Activated CD4-positive, alpha-beta T cell treated with anti-CD3 and anti-CD28 coated beads for 4 hours (primary cell): Measurements from ENCODE around the gene ENPP7.

Source experiments
- DNase-seq, 2 donors: peaks; one replicate each; pipeline ENCODE4 v3.0.0-alpha.2; 2020

The ENPP7 gene

DNA sequence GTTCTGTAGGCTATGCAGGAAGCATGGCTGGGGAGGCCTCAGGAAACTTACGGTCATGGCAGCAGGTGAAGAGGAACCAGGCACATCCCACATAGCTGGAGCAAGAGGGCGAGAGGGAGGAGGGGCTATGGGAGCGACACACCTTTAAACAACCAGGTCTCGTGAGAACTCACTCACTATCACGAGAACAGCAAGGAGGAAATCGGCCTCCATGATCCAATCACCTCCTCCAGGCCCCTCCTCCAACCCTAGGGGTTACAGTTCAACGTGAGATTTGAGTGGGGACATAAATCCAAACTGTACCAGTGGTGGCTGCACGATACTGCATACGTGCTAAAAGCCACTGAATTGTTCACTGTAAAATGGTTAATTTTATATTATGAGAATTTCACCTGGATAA, 26.1 kb upstream of the ENPP7 start:
- DNase-seq = no peak

DNA sequence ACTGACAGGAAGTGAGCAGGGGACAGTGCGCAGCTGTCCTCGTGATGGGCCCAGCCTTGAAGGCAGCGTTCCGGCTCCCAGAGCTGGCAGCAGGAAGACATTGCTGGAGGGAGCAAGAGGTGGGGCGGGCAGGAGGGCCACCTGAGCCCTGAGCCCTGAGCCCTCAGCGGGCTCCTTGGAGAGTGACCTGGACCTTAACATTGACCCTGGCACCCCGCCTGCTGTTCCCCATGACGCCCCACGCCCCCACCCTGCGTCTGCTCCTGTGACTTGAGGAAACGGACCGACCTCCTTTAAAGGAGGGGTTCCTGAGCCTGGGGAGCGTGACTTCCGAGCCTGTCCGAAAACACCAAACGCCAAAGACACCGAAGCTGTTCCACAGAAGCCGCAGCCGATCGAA, 25.1 kb upstream of the ENPP7 start:
- DNase-seq = no peak

DNA sequence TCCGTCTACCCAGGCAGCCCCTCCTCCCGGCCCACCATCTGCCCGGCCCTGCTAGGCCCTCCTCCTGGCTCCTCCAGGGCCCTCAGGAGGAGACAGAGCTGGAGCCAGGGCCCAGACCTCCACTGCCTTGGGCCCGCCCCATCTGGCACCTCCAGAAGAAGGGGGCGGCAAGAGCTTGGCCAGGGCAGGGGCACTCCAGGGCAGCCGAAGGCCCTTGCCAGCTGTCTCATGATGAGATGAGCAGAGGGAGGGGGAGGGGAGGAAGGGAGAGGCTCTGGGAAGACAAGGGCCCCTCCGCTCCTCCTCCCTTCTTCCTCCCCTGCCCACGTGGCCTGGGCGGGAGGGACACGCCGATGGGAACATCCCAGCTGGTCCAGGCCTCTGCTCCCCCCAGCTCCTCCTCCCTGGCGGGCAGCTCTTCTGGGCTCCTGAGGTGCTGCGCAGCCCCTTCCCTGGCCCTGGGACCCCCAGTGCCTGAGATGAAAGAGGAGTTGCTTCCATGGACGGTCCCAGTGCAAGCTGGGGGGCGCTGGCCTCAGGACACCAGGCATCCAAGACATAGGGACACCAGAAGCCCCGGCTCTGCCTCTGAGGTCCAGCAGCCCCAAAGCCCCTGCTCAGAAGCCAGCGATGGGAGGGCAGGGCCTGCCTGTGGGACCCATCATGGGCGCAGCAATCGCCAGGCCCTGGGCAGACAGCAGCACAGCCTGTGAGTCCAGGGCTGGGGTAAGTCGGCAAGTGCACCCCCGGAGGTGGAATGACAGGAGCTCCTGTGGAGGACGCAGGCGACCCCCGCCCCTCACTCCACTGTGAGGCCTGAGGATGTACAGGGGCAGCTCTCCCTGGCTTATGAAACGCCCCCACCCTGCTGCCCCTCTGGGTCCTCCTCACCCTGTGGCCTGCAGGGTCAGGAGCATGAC, 23.6 kb upstream of the ENPP7 start:
- no peak for DNase-seq

DNA sequence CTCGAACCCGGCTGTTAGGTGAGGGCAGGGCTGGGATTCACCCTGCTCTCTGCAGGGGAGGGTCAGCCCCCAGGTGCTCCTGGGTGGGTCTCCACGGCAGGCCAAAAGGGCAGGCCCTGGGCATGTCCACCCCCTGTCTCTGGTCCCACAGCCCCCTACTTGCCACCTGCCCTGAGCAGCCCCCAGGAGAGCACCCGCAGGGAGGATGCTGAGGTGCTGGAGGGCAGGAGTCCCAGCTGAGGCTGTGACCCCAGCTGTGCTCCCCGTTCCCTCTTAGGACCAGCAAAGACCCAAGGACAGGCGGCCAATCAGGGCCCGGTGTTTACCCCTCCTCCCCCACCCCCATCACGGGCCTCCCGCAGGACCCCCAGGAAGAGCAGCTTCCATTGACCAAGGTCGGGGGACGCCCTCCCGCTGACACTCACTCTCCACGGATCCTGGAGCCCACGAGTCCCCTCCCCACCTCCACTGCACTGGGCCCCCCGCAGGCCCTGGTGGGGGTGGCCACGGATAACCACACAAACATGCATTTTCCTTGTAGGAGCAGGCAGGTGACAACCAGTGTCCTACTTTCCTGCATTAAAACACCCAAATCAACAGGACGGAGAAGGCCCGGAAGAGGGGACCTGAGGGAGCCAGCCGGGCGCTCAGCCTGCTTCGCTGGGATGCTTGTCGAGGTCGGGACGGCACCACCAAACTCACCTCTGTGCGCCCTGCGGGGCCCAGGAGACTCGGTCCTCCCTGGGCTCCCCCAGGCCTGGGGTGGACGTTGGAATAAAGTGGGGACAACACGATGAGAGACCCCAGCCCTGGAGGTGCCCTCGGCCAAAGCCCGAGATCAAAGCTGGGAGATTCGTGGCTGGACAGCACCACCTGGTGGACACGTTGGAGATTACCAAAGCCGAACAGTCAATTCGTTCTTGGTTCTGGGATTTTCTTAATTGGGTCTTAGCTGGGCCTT, 22.5 kb upstream of the ENPP7 start:
- peak; percentile 37 to 60 for DNase-seq

DNA sequence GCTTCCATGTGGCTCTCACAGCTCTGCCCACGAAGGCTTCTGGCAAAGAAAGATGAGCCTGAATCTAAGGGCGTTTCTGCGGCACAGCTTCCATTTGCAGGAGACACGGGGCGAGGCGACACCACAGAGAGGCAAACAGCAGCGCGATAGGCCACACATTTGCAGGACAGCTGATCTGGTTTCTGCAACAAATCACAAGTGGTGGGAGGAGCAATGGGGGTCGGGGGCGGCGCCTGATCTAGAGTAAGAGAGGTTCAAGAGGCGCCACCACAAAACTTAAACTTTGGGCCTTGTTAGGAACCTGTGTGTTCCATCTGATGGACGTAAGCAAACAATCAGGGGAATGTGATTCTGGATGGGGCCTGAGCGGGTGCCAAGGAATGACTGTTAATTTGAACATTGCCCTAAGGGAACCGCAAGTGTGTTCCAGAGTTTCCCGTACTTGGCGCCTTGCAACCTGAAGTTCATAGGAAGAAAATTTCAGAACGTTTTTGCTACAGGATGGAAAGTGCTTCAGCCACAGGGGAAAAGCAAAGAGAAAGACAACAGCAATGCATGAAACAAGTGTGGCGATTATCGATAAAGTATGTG, 18.9 kb upstream of the ENPP7 start:
- no peak for DNase-seq

- DNase-seq = no peak
Observed at GRCh38 chr17:79713391-79713790, 17.4 kb upstream of the ENPP7 start.

DNA sequence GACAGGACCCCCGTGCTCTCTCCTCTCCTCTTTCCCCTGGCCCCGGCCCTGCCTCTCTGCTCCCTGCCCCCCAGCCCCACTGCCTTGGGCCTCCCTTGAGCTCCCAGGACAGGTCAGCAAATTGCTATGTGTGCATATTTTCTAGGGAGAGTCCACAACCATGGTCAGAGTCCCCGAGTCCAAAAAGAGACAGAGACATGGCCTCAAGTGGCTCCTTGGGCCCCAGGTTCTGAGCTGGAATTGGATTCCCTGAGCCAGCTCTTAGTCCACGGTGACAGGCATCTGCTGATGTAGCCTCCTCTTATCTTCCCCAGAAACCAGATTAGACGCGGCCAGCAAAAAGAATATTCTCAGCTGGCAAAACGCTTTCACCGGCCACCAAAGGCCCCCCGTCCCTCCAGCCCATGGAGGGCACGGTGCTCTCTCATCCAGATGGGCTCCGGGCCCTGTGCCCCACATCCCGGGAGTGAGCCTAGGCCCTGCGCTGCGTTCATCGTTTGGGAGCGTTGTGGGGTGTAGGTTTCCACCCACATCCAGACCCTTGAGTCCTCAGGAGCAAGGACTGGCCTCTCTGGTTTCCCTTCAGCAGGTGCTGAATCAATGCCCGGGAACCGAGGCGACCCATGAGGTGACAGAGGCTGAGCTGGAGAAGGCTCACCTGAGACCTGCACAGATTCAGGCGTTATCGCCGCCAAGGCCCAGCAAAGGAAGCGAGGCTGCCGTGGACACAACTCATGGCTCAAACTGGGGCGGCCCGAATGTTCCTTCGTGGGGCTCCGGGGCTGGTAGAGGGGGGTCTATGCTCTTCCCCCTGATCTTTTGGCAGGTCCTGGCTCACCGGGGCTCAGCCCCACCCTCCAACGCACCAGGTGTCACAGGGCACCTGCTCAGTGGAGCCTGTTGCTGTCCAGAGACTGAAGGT, 16.3 kb upstream of the ENPP7 start:
- DNase-seq = no peak

- DNase-seq = no peak
Observed at GRCh38 chr17:79715098-79715942, 15.4 kb upstream of the ENPP7 start.

GRCh38 chr17:79715943-79716797, 14.6 kb upstream of the ENPP7 start:
- no peak for DNase-seq

DNA sequence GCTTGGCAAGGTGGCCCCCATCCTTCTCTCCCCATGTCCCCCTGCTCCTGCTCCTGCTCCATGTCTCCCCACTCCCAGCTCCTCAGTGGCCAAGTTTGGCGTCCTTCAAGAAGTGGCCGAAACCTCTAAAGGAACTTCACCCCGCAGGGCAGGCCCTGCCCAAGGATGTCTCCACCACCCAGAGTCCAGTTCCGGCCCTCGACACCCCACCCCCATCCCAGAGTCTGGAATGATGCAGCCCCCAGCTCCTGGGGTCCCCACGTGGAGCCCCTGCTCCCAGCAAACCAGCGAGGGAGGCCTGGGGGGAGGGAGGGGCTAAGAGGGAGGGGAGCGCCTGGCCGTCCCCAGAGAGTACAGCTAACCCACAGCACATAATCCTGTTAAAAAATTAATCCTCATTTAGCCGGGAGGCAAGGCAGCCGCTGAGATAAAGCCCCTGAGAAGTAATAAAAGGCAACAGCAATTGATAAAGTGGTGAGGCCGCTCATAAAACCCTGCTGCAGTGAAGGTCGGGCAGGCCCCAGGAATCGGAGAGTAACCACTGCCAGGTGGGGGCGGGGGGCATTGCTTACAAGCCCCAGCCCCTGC, 9.9 kb upstream of the ENPP7 start:
- no peak for DNase-seq

DNA sequence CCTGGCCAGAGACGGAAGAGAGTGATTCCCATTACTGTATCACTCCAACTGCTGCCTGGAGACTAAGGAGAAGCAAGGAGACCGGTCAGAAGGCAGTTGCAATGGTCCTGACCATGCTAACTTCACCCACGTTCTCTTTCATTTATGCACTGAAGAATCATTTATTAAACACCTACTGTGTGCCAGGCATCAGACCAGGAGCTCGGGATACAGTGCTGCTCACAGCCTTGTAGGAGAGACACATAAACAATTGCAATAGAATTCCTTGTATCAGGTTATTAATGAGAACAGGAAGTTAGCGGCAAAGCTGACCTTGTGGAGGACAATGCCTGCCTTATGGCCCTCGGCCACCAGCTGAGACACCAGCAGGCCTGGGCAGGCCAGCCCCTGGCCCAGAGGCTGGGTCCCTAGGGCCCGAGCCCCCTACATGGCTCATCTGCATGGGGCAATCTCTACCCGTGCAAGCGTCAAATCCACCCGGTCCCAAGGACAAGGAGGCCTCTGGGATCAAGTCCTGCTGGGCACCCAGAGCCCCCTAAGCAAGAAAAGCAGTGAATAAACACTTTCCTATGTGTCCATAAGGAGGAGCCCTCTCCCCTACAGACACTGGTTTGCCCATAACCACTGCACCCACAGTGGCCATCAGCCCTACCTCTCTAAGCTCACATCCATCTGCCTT, 8.6 kb upstream of the ENPP7 start:
- no peak for DNase-seq

- DNase-seq = no peak
Observed at GRCh38 chr17:79722787-79723186, 8.0 kb upstream of the ENPP7 start.

- DNase-seq = peak; percentile 76 to 81
Observed at GRCh38 chr17:79728169-79728907, 2.4 kb upstream of the ENPP7 start.

DNA sequence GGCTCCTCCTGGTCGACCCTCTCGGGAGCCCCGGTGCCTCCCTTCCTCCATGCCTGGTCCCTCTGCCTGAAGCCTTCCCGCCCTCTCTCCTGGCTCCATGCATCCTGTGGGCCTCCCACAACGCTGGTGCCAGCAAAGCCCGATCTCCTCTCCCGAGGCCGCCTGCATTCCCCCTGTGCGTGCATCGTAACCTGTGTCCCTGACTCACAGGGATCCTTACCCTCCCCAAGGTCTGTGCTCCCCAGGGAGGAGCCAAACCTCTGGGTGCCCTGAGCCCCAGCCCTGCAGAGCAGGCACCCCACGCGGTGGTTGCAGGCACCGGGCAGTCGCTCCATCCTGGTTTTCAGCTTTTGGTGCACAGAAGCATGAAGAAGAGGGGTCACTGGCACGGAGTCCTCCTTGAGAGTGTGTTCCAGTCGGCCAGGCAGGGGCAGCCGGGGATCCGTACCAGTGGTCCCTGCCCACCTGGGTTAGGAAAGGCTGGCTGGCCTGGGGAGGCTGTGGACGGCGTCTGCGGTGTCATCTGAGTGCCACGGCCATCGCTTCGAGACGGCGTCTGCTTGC, 1.8 kb upstream of the ENPP7 start:
- no peak for DNase-seq

DNA sequence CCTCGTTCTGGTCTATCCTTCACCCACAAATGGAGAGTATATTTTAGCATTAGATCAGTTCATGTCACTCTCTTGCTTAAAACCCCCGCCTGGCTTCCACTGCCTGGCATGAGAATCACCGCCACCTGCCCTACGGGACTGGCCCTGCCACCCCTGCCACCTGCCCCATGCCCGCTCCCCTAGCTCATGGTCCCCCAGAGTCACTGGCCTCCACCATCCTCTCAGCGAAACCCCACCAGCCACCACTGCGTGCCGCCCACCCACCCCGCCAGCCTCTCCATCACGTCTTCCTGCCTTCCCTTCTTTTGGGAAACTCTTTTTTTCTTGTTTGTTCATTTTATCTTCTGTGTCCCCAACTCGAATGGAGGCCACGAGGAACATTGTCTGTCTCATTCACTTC, 982 bp upstream of the ENPP7 start:
- no peak for DNase-seq

DNA sequence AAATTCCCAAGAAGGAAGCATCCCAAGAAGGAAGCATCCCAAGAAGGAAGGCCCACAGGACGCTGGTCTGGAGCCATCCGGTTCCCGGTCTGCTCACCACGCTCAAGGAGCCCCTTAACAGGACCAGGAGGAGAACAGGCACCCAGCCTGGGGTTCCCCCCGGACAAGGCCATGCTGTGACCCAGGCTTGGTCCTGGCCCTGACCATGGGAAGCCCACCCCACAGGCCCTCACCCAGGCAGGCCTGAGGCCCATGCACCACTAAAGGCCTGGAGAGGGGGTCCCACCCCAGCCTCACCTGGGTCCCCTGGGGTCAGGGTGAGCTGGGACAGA, 340 bp upstream of the ENPP7 start:
- DNase-seq = no peak

GRCh38 chr17:79732254-79732653, 1.5 kb downstream of the ENPP7 start:
- DNase-seq = no peak
